H1 (cell line): ENCODE data around the gene EEF1A2. TPM values are rescaled to one million over a fixed set of nuclear protein-coding genes. Genes with fewer than 3 reads are reported as not detected.

Source experiments
- CTCF ChIA-PET: fragments of 300-600 bp; sonication (Branson Sonifier 250); formaldehyde crosslinking; loops from one replicate; lab custom pipeline; 2021; ENCODE audit not compliant: partially characterized antibody; lab: Charles Lee
- POLR2A ChIA-PET: fragments of 300-600 bp; sonication (Branson Sonifier 250); formaldehyde crosslinking; loops from one replicate; lab custom pipeline; 2021; ENCODE audit warnings: inconsistent platforms; ENCODE audit not compliant: partially characterized antibody; lab: Charles Lee
- DNase-seq, 2 experiments: peaks; one replicate each; pipeline versions ENCODE4 v3.0.0 to v3.0.0-alpha.2; 2010 to 2022; ENCODE audit warnings: low spot score in 2 of 2, low read depth in 1 of 2, mixed read lengths in 1 of 2
- FAIRE-seq: peaks from 2 replicates; lab custom pipeline; 2011; peaks lifted over from hg19 to GRCh38; lab: Jason Lieb, UNC
- H2AFZ ChIP-seq: 2 replicates; pipeline ENCODE4 v1.8.1; 2012; ENCODE audit warnings: low read length, inconsistent platforms
- H2AK5ac ChIP-seq: 2 replicates; pipeline ENCODE4 v1.6.1; 2013; ENCODE audit warnings: low read depth, low read length
- H2BK120ac ChIP-seq: replicated peaks from 2 replicates; pipeline ENCODE3; 2013; ENCODE audit warnings: low read depth, low read length, inconsistent platforms
- H2BK12ac ChIP-seq: 2 replicates; pipeline ENCODE4 v1.6.1; 2013; ENCODE audit warnings: low read depth, low read length
- H2BK15ac ChIP-seq: 2 replicates; pipeline ENCODE4 v1.6.1; 2013; ENCODE audit warnings: low read length
- H2BK20ac ChIP-seq: 2 replicates; pipeline ENCODE4 v1.6.1; 2013; ENCODE audit warnings: low read length
- H2BK5ac ChIP-seq: 2 replicates; pipeline ENCODE4 v1.6.1; 2013; ENCODE audit warnings: low read depth, low read length
- H3K14ac ChIP-seq: 2 replicates; pipeline ENCODE4 v1.6.1; 2013; ENCODE audit warnings: inconsistent platforms; ENCODE audit not compliant: insufficient read length
- H3K18ac ChIP-seq: 2 replicates; pipeline ENCODE4 v1.6.1; 2013; ENCODE audit warnings: low read length; ENCODE audit errors: extremely low read depth
- H3K23ac ChIP-seq: 2 replicates; pipeline ENCODE4 v1.6.1; 2013; ENCODE audit warnings: inconsistent platforms; ENCODE audit not compliant: insufficient read length
- H3K23me2 ChIP-seq: 2 replicates; pipeline ENCODE4 v1.6.1; 2013; ENCODE audit warnings: low read depth, low read length
- H3K27ac ChIP-seq: 2 replicates; pipeline ENCODE4 v1.6.1; 2011; ENCODE audit warnings: low read depth, low read length, inconsistent platforms
- H3K27me3 ChIP-seq, 4 experiments: replicated peaks in 1 of 4; 1 replicate in 1 of 4; 2 replicates in 3 of 4; pipeline versions ENCODE4 v1.6.1 to v1.8.1; 2011 to 2013; ENCODE audit warnings: low read length in 3 of 4, mild to moderate bottlenecking in 3 of 4, inconsistent platforms in 2 of 4, mixed read lengths in 2 of 4, moderate library complexity in 1 of 4; ENCODE audit not compliant: control insufficient read depth in 3 of 4, insufficient read depth in 3 of 4; ENCODE audit errors: extremely low read depth in 1 of 4
- H3K36me3 ChIP-seq, 4 experiments: 2 replicates each; pipeline versions ENCODE4 v1.6.1 to v1.8.1; 2011 to 2013; ENCODE audit warnings: mild to moderate bottlenecking in 4 of 4, low read length in 3 of 4, moderate library complexity in 2 of 4, control low read depth in 1 of 4, inconsistent platforms in 1 of 4; ENCODE audit not compliant: insufficient read depth in 4 of 4, control insufficient read depth in 2 of 4
- H3K4ac ChIP-seq: replicated peaks from 2 replicates; pipeline ENCODE3; 2013; ENCODE audit warnings: low read length, low read depth, mixed read lengths, inconsistent platforms; ENCODE audit not compliant: insufficient read length
- H3K4me1 ChIP-seq, 4 experiments: replicated peaks in 1 of 4; 1 replicate in 1 of 4; 2 replicates in 3 of 4; pipeline versions ENCODE4 v1.6.1 to v1.8.1; 2011 to 2013; ENCODE audit warnings: low read length in 3 of 4, inconsistent platforms in 2 of 4, mixed read lengths in 1 of 4; ENCODE audit not compliant: insufficient read depth in 4 of 4, control insufficient read depth in 3 of 4
- H3K4me2 ChIP-seq, 2 experiments: 2 replicates each; pipeline versions ENCODE4 v1.6.1 to v1.8.1; 2011 to 2013; ENCODE audit warnings: low read depth in 2 of 2, low read length in 2 of 2, control low read depth in 1 of 2, inconsistent platforms in 1 of 2, mild to moderate bottlenecking in 1 of 2; ENCODE audit not compliant: insufficient read depth in 1 of 2
- H3K4me3 ChIP-seq, 4 experiments: fragments of 200-600, 300-600 bp in 1 of 4; sonication (generic), shearing (Covaris generic), sonication (Bioruptor Twin) in 1 of 4; 2 replicates each; pipeline versions ENCODE4 v1.5.1 to v1.8.1; 2011 to 2016; ENCODE audit warnings: low read length in 4 of 4, low read depth in 3 of 4, control low read depth in 2 of 4, inconsistent platforms in 2 of 4, mild to moderate bottlenecking in 2 of 4, mixed read lengths in 1 of 4, moderate library complexity in 1 of 4; ENCODE audit not compliant: insufficient read depth in 2 of 4; ENCODE audit errors: extremely low read depth in 1 of 4
- H3K56ac ChIP-seq: replicated peaks from 2 replicates; pipeline ENCODE3; 2013; ENCODE audit warnings: low read depth, mild to moderate bottlenecking, mixed read lengths, low read length, inconsistent platforms; ENCODE audit not compliant: insufficient read length
- H3K79me1 ChIP-seq: 2 replicates; pipeline ENCODE4 v1.6.1; 2013; ENCODE audit warnings: low read depth, low read length, control low read depth
- H3K79me2 ChIP-seq, 2 experiments: 2 replicates each; pipeline versions ENCODE4 v1.6.1 to v1.8.1; 2012 to 2013; ENCODE audit warnings: low read length in 2 of 2, mild to moderate bottlenecking in 2 of 2, inconsistent platforms in 1 of 2; ENCODE audit not compliant: insufficient read depth in 2 of 2, control insufficient read depth in 1 of 2
- H3K9ac ChIP-seq, 4 experiments: replicated peaks in 1 of 4; 1 replicate in 1 of 4; 2 replicates in 3 of 4; pipeline versions ENCODE4 v1.6.1 to v1.8.1; 2011 to 2013; ENCODE audit warnings: low read depth in 3 of 4, low read length in 3 of 4, control low read depth in 2 of 4, mild to moderate bottlenecking in 2 of 4, moderate library complexity in 2 of 4, inconsistent platforms in 1 of 4; ENCODE audit errors: extremely low read depth in 1 of 4
- H3K9me3 ChIP-seq, 2 experiments: 2 replicates each; pipeline versions ENCODE4 v1.6.1 to v1.8.1; 2012 to 2013; ENCODE audit warnings: mild to moderate bottlenecking in 2 of 2, moderate library complexity in 2 of 2, control low read depth in 1 of 2, inconsistent platforms in 1 of 2, low read depth in 1 of 2, low read length in 1 of 2, mixed read lengths in 1 of 2; ENCODE audit not compliant: insufficient read depth in 2 of 2
- H4K20me1 ChIP-seq, 2 experiments: replicated peaks in 1 of 2; 2 replicates each; pipeline versions ENCODE3 to v1.8.1; 2011 to 2013; ENCODE audit warnings: inconsistent platforms in 2 of 2, low read length in 2 of 2, mild to moderate bottlenecking in 1 of 2; ENCODE audit not compliant: insufficient read depth in 2 of 2, control insufficient read depth in 1 of 2
- H4K5ac ChIP-seq: 2 replicates; pipeline ENCODE4 v1.6.1; 2013; ENCODE audit warnings: low read length, low read depth, mixed read lengths, inconsistent platforms; ENCODE audit not compliant: insufficient read length
- H4K8ac ChIP-seq: 2 replicates; pipeline ENCODE4 v1.8.0; 2013; ENCODE audit warnings: mild to moderate bottlenecking, moderate library complexity, low read length, inconsistent platforms; ENCODE audit not compliant: insufficient read depth; ENCODE audit errors: extremely low read depth
- H4K91ac ChIP-seq: replicated peaks from 2 replicates; pipeline ENCODE3; 2013; ENCODE audit warnings: low read length, mixed read lengths, inconsistent platforms; ENCODE audit not compliant: insufficient read length
- EZH2 ChIP-seq: fragments of 200-600 bp; sonication (generic); IDR thresholded peaks from 2 replicates; pipeline ENCODE4 v1.7.1; 2012; ENCODE audit warnings: low read depth, mild to moderate bottlenecking, moderate library complexity, low read length, inconsistent platforms; ENCODE audit not compliant: severe bottlenecking
- RFX5 ChIP-seq: IDR thresholded peaks from 2 replicates; pipeline ENCODE4 v1.6.1; 2011; ENCODE audit warnings: low read depth, low read length, improper control_type of control experiment, borderline replicate concordance
- SP2 ChIP-seq: IDR thresholded peaks from 2 replicates; pipeline ENCODE4 v1.6.1; 2012; ENCODE audit warnings: mild to moderate bottlenecking, low read length, inconsistent platforms
- WGBS, 2 experiments: shearing (Covaris generic) in 1 of 2; methylation state at CpG; one replicate each; pipeline versions ENCODE4 v1.1.6 to v1.1.7; 2013 to 2015; ENCODE audit warnings: low lambda C conversion rate in 2 of 2, mixed read lengths in 2 of 2, inconsistent platforms in 1 of 2, low coverage in 1 of 2, missing lambda C conversion rate in 1 of 2; ENCODE audit not compliant: insufficient replicate concordance in 2 of 2, insufficient coverage in 1 of 2, insufficient read length in 1 of 2; ENCODE audit errors: extremely low coverage in 1 of 2, missing lambda C conversion rate in 1 of 2; 5-methylcytosine and 5-hydroxymethylcytosine counted together
- polyA plus RNA-seq, 7 experiments: library from polyadenylated mRNA; depleted of rRNA in 3 of 7; stranded (reverse) in 5 of 7; unstranded in 2 of 7; fragments of >200 nt in 5 of 7; fragments of 200-250 nt in 2 of 7; gene quantifications; 1 replicate in 5 of 7; 2 replicates in 1 of 7; 4 replicates in 1 of 7; pipeline versions ENCODE4 v1.2.1 to v1.2.3, GENCODE V29; 2011 to 2013; ENCODE audit warnings: missing spikeins in 2 of 7, mixed read lengths in 2 of 7
- total RNA-seq: library from RNA; stranded (reverse); fragmentation: NEBNext Ultra II Directional; extraction: Animal tissue kit (Norgen Biotek cat#: 25700); gene quantifications from 2 replicates; pipeline ENCODE4 v1.2.1, GENCODE V29; 2021

EEF1A2 gene
- total and polyA plus RNA-seq, 2 of the 8 experiments (the other 6 are each of a cell fraction or from before 2014, with no cell fraction given): 7.4 to 25.8 TPM

DNA sequence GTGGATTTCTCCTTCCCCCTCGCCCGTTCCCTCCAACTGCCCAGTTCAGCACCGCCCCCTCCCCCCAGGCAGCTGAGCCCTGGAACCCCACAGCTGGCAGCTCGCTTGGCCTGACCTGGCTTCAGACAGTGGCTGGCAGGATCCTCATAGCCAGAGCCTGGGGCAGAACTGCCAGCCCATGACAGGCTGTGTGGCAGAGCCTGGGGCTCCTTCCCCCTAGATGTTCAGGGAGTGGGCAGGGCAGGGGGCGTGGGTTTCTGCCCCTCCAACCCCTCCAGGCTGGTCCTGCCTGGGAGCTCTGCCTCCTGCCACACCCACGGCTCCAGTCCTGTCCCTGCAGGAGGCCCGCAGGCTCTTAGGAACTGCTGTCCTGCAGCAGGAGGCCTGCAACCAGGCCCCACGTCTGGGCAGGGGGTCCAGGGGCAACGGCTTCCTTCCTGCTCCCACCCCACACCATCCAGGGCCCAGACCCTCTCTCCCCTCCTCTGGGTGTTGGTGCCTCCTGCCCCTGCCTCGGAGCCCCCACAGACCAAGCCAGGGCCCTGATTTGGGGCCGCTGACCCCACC is 16.8 kb downstream of the EEF1A2 start:
- Histone ChIP-seq H3K14ac (no peak overlapping the region), H3K79me2 (no peaks in the 10 kb centered on the region)
- TF ChIP-seq RFX5: no peak
- no peak for TF ChIP-seq SP2
- no peak for TF ChIP-seq EZH2
- TF ChIP-seq, all 59 proteins: peak for 0
- Histone ChIP-seq H3K18ac (no peak overlapping the region), H3K23me2 (no peaks in the 10 kb centered on the region), H2BK120ac (no peak overlapping the region), H2AFZ (no peak overlapping the region), H3K4me3 (no peak overlapping the region), H2BK20ac (no peak overlapping the region), H3K56ac (no peak overlapping the region), H4K91ac (peak overlapping the region; percentile 55), H2AK5ac (no peak overlapping the region), H2BK15ac (no peak overlapping the region), H2BK12ac (peak overlapping the region; percentile 50; the same call in 1 of the 2 replicates), H3K4me1 (peaks cover 0 to 19% (median 12%) of the 10 kb centered on the region in 4 experiments; a peak in 5 of 7 replicates), H4K5ac (no peak overlapping the region), H3K4me2 (no peak overlapping the region; a peak in 1 of 4 replicates), H2BK5ac (peak overlapping the region; percentile 13; the same call in 1 of the 2 replicates), H3K36me3 (no peaks in the 10 kb centered on the region), H4K20me1 (no peaks in the 10 kb centered on the region), H3K9ac (no peak overlapping the region), H3K9me3 (peaks cover 4% of the 10 kb centered on the region in 2 experiments; a peak in 1 of 4 replicates), H3K4ac (no peak overlapping the region), H3K79me1 (no peaks in the 10 kb centered on the region), H4K8ac (peak overlapping the region; percentile 77; the same call in 1 of the 2 replicates), H3K27me3 (no peaks in the 10 kb centered on the region; a peak in 2 of 7 replicates), H3K27ac (no peak overlapping the region), H3K23ac (no peak overlapping the region)
- DNase-seq (no peak), FAIRE-seq (no peak)
- ChIA-PET POLR2A (interaction anchor here (1.1 to 2.3 kb wide), 3 partner anchors 11 to 21 kb away, joined by 3 to 8 read pairs (median 3); partner anchors contain the start of gene KCNQ2), CTCF (interaction anchor here (0.7 to 4.8 kb wide), 7 partner anchors 12 to 252 kb away, joined by 3 to 39 read pairs (median 3); no protein-coding TSS in a partner anchor)
- whole genome bisulfite sequencing, 2 experiments: 70% methylated on average over 10 of the region's 11 CpGs; no CpG with 5 or more reads in 1 of the 2 experiments
